GM18520 (cell line): ENCODE results near the gene PSMC1.

ENCODE experiments used
- ATAC-seq: cut with Tn5 transposase; IDR thresholded peaks from one replicate; pipeline ENCODE4 v1.9.1; 2021; ENCODE audit not compliant: unreplicated experiment

Gene PSMC1

DNA sequence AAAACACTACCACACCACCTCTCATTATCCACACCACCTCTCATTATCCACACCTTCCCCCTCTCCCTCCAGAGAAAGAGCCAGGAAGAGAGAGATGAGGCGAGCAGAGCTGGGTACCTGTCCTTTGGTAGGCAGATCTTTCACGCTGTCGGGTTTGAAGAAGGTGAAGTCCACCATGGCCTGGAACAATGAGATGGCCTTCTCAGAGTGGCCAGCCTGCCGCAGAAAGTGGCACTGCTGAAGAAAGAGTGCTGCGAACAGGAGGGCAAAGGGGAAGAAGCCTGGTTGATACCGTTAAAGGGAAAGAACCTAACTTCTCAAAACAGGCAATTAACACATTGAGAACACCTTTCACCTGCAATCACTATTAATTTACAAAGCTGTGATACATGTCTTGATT is 44.8 kb downstream of the PSMC1 start:
- no peak for ATAC-seq

- ATAC-seq = no peak
Observed at GRCh38 chr14:90301668-90302090, 45.3 kb downstream of the PSMC1 start.

GRCh38 chr14:90302529-90303303 is 46.4 kb downstream of the PSMC1 start:
- no peak for ATAC-seq

GRCh38 chr14:90303473-90303872 is 47.1 kb downstream of the PSMC1 start:
- ATAC-seq = no peak

GRCh38 chr14:90304502-90304901 is 48.1 kb downstream of the PSMC1 start:
- no peak for ATAC-seq

- ATAC-seq = no peak
Observed at GRCh38 chr14:90305176-90305601, 48.8 kb downstream of the PSMC1 start.

GRCh38 chr14:90308561-90308960 is 52.2 kb downstream of the PSMC1 start:
- no peak for ATAC-seq

GRCh38 chr14:90317286-90317685 is 60.9 kb downstream of the PSMC1 start:
- ATAC-seq = no peak

GRCh38 chr14:90318016-90318415 is 61.7 kb downstream of the PSMC1 start:
- ATAC-seq = no peak

DNA sequence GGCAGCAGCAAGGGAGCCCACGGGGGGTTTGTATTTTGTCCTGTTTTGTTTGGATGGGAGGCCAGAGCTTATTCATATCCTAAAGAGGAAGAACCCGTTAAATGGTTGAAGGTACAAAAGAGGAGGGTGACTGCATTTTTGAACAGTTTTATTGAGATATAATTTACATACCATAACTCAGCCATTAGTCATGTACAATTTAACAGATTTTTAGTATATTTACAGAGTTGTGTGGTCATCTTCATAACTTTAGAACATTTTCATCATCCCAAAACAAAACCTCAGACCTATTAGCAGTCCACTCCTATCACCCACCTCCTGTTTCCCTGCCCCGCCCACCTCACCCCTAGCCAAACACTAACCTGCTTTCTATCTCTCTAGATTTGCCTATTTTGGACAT is 62.8 kb downstream of the PSMC1 start:
- ATAC-seq = no peak

DNA sequence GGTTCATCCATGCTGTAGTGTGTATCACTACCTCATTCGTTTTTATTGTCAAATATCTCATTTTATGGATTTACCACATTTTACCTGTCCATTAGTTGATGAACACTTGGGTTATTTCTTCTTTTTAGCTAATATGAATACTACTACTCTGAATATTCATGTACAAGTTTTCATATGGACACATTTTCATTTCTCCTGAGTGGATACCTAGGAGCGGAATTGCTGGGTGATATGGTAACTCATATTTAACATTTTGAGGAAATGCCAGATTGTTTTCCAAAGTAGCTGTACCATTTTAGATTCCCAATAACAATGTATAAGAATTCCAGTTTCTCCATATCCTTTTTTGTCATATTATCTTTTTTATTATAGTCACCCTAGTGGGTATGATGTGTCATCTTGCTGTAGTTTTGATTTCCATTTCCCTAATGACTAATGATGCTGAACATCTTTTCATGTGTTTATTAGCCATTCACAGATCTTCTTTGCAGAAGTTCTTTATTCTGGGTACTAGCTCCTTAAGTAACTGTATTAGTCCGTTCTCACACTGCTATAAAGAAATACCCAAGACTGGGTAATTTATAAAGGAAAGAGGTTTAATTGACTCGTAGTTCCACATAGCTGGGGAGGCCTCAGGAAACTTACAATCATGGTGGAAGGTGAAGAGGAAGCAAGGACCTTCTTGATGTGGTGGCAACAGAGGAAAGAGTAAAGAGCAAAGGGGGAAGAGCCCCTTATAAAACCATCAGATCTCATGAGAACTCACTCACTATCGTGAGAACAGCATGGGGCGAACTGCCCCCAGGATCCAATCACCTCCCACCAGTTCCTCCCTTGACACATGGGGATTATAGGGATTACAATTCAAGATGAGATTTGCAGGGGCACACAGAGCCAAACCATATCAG is 63.5 kb downstream of the PSMC1 start:
- no peak for ATAC-seq

- no peak for ATAC-seq
Observed at GRCh38 chr14:90321891-90322290, 65.5 kb downstream of the PSMC1 start.
